NCI-H82 treated with DMSO at 0.1 percent for 48 hours (cell line): ENCODE data around the gene ACVR1.

ENCODE experiments used
- DNase-seq: peaks from one replicate; lab custom pipeline; 2025; ENCODE audit not compliant: unreplicated experiment; lab: John Stamatoyannopoulos, UW

The ACVR1 gene

GRCh38 chr2:157857881-157858280 is 18.2 kb downstream of the ACVR1 start:
- DNase-seq: no peak

DNA sequence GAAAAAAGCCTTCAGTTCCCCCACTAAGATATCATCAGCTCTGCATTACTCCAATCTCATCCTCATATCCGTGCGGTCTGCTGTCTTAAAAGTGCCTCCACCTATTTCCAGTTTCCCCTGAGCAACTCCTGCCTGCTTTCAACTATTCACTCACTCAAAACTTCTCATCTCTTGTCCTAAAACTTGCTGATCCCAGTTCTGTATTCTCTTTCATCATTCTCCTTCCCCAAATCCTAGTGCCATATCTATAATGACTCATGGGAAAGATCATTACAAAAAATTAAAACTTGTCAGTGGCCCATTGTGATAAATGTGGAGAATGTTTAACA is 20.0 kb downstream of the ACVR1 start:
- DNase-seq: no peak

DNA sequence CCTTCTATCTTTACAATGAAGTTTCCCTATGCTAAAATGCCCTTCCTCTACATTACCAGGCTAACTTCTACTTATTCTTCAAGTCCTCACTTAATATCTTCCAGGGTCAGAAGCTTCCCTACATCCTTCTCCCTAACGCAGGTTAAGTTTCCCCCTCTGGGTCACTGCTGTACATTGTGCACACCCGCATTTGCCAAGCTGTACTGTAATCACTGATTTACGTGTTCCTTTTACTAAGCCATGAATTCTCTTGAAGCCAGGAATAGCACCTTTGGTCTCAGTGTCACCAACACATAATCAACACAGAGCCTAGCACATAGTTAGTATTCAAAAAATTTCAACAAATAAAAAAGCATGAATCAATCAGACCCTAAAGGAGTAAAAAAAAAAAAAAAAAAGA is 22.3 kb downstream of the ACVR1 start:
- DNase-seq: no peak

GRCh38 chr2:157853211-157853610 is 22.9 kb downstream of the ACVR1 start:
- DNase-seq: peak; percentile 12

DNA sequence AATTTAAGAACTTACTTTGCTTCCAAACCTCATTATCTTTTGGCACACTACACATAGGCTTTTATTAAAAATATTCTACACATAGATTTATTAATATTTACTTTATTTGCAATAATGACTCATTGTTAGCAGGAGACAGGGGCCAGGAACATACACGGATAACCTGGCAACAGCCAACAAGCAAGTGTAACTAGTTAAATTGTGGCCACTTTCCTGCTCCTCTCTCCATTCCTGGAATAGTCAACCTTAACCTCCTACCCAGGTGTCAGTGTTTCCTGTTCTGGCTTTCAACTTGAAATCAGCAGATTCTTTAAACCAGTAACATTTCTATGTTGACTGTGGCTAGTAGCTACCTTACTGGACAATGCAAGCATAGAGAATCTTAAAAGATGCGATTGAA is 26.5 kb downstream of the ACVR1 start:
- DNase-seq: no peak

GRCh38 chr2:157848213-157848612 is 27.9 kb downstream of the ACVR1 start:
- DNase-seq: no peak

GRCh38 chr2:157845081-157845480 is 31.0 kb downstream of the ACVR1 start:
- DNase-seq: no peak

DNA sequence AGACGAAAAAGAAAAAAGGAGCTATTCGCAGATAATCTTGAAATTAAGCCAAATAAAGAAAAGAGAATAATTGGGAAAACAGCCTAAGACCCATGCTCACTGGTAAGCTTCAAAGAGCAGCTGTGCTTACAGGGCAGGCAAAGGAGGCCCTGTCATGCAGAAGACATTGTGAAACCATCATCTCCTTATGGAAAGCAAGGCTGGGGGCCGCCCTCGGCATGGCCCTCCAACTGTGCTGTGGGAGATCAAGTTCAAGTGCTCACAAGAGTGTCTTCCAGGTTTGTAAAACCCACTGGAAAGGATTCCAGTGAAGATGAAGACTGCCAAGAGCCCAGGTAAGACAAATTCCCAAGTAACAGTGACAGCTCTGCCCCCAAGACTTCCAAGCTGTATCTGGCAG is 32.2 kb downstream of the ACVR1 start:
- DNase-seq: no peak

DNA sequence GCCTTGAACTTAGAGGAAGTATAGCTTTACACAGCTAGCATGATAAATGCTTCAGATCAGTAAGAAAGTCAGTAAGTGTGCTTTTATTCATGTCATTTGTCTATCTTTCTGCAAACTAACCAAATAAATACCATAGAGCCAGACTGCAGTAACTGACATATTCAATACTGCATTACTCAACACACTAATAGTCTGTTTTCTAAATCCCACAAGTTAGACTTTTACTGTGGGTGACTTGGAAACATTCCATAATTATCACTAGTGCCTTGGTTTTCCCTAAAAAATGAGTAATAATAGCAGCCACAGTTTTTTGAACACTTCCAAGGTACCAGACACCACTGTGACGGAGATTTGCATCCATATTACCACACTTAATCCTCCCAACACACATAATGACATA is 33.0 kb downstream of the ACVR1 start:
- DNase-seq: no peak

DNA sequence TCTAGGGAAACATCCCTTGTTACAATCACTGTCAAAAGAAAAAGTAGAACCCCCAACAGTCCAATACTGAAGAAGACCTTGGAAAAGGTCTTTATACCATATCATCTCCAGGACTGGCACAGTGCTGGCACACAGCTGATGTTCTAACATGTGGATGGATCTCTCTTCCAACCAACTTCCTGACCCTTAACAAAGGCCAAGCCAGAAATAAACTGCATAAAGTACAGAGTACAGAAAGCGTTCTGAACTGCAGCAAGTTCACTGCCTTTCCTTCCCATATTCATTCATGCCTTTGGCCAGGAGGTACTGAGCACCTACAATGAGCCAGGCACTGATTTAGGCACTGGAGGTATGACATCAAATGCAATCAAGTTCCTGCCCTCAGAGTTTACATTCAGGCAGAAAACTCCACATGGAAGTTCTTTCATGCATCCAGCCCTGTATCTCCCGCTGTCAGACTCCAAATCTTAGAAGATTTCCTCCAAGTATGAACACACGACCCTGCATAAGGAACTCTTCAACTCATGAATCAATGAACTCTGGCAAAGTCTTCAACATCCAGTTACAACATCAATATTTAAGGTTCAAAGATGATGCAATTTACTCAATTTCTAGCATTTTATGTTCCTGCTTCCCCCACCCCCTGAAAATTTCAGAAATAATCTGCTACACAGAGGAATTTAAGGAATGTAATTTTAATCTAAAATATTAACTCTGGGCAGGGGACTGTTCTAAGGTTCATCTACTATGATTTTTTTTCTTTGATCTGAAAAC is 33.8 kb downstream of the ACVR1 start:
- no peak for DNase-seq

GRCh38 chr2:157841485-157841884 is 34.6 kb downstream of the ACVR1 start:
- no peak for DNase-seq

DNA sequence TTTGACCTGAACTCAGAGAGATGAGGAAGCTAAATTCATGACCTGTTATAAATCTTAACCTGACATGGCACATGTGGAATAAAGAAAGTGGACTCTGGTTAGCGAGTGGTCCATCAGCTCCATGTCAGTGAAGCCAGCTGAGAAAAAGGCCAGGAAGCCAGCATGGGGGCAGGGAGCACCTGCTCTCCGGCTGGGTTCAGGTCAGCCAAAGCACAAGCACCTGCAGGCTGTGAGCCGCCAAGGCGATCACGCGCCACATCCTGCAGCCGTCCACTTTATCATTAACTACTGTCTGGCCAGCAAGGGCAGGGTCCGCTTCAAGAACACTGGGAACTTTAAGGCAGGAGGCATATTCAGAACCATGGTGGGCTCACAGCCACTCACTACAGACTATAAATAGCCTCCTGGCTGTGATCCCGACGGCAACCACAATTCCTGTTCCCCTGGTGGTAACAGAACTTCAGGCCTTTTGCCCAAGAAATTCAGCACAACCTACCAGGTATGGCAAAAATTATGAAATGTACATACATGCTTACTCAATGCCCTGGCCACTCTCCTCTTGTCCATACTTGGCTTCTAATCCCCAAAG is 35.5 kb downstream of the ACVR1 start:
- no peak for DNase-seq

DNA sequence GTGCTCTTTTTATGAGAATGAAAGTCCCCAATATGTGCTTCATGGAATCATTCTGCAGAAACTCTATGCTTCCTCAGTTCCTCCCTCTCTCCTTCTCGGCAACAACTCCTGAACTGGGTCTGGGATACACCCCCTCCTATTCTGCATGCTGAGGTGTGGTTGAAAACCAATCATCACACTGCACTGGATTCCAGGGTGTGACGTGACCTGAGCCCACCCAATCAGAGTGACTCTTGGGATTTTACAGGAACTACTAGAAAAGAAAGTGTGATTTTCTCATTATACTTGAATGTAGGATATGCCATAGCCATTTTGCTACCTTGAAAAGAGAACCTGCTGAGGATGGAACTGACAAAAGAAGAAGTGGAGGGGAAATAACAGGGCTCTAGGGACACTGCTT is 36.3 kb downstream of the ACVR1 start:
- no peak for DNase-seq

DNA sequence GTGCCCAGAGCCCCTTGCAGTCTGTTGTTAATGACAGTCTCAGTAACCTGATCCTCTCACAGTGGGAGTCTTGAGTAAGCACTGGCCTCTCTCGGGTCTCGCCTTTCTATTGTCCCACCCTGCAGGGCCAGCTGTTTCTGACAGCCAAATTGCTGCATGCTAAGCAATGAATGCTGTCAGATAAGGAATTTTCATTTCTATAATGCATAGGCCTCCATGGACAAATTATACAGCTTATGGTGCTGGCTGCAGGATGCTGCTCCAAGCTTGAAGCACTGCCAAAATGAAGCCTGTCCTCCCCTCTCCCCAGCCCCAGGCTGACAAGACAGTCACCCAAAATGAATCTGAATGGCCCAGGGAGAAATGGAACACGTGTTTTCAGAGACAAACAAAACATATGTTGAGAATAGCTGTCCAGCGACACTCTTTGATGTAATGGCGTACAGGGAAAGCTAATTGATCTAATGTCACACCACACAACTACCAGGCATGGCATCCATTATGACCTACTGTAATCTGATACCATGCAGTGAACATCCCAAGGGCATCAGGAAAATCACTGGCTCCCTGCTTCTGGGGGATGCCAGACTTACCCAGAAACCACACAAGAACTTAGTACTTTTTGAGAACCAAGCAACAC is 36.8 kb downstream of the ACVR1 start:
- DNase-seq: peak; percentile 48

DNA sequence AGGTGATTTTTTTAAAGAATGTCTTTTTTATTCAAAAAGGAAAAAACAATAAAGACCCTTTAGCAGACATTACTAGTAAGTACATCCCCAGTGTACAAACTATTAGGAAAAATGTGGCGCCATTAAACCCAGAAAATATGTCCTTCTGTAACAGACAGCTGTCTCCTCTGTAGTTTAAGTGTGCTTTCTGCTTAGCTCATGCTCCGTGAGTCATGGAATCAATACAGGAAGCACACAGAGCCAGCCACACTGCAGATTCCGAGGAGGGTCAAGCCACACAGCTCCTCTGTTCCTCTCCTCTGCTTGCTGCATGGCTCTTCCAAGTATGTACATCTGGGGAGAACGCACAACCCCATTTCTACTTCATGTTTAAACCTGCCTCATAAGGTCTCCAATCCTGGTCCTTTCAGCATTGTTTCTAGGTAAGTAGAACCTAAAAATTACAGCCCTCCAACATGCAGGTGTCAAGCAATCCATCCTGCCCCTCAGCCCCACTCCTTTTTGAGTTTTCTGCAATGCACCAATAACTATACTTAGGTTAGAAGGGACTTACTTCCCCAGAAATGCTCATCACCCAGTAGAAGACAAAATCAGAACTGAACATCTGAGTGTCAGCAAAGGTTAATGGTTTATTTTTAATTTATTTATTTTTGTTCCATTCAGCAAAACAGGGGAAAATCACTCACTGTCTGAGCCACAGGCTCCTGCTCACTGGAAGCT is 37.5 kb downstream of the ACVR1 start:
- DNase-seq: no peak

- peak; percentile 55 for DNase-seq
Observed at GRCh38 chr2:157837851-157838441, 38.2 kb downstream of the ACVR1 start.

GRCh38 chr2:157836531-157836930 is 39.6 kb downstream of the ACVR1 start:
- DNase-seq: no peak

DNA sequence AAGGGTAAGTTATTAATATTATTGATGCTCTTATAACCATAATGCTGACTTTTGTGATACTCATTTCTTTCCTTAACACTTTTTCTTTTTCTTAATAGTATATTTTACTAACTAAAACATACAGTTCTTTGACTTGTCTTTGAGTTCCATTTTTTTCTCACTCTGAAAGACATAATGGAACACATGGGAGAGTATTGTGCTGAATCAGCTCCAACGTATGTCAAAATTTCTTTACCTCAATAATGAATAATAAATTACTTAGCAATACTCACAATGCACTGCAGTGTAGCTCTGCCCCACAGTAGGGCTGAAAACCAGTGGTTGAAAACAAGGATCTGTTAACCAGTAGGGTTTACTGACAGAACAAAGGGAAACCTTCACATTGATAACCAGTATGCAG is 40.7 kb downstream of the ACVR1 start:
- DNase-seq: no peak

DNA sequence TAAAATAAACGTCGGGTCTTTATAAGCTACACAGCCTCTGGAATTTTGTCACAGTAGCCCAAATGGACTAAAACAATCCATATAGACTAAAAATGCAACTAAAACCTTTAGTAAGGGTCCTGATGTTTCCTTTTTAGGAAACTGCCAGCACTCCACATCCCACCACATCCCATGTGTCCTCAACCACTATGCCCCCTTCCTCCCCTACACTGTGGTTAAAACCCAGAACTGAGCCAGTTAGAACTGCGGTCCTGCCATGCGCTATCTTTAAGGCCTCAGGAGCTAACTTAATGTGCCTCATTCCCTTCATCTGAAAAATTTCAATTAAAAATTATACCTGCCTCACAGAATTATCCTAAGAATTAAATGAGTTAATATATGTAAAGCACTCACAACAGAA is 41.1 kb downstream of the ACVR1 start:
- no peak for DNase-seq

DNA sequence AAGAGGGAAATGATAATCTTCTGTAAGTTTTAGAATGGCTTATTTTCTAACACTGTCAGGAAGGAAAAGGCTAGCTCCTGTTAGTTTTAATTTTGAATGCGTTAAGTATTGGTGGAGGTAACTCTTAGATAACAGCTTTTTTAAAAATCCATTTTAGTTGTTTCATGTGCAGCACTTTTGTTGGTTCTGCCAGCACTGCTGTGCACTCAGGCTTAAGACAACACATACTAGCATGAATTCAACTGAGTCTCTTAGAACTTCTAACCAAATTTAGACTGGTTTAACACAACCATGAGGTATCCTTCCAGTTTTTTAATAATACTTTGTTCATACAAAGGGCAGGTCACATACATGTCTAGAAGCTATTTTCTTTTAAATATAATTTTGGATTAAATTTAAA is 42.4 kb downstream of the ACVR1 start:
- no peak for DNase-seq

DNA sequence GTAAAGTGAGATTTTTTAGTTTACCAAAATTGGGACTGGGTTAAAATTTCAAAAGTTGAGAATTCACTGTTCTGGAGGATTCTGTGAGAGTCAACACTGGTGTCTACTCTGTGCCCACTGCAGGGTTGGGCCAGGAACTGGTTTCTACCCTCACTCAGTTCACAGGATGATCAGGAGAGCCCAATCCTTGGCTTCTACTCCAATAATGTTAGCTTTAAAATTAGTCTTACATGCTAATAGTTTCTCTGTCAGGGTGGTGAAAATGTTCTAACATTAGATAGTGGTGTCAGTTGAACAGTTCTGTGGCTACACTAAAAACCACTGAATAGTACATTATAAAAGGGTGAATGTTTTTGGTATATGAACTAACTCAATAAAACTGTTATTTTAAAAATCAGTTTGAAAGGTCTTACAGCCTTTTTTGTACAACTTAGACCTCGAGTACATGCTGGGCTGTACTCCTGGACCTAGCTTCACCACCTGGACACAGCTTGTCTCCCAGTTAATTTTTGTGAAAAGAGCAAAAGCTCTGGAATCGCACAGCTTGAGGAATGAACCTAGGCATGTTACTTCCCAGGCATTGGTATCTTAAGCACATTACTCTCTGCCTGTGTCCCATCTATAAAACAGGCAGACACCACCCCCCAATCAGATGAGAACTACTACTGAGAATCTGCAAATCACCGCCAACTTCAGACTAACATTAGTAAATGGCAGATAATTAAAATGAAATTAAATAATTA is 44.4 kb downstream of the ACVR1 start:
- no peak for DNase-seq
